Epithelial cell of proximal tubule (primary cell): ENCODE data around the gene LUZP1. TPM values are rescaled to one million over a fixed set of nuclear protein-coding genes. Genes with fewer than 3 reads are reported as not detected.

Experiments
- DNase-seq: peaks from one replicate; pipeline ENCODE4 v3.0.0-alpha.2; 2011; ENCODE audit warnings: low read depth
- H3K4me3 ChIP-seq: 2 replicates; pipeline ENCODE4 v1.5.1; 2011; ENCODE audit warnings: low read depth, mild to moderate bottlenecking, low read length
- total RNA-seq: library from RNA; depleted of rRNA; stranded (reverse); fragments of >200 nt; gene quantifications from 2 replicates; pipeline ENCODE4 v1.2.3, GENCODE V29; 2015
- TF ChIP-seq, protein P1 (sequence below): conservative IDR thresholded peaks from 2 replicates; pipeline ENCODE4 v1.5.1; 2012; ENCODE audit warnings: low read depth, mild to moderate bottlenecking, low read length

Gene LUZP1
- total RNA-seq, 1 donor from 2014 or later, result 17.6 TPM

DNA sequence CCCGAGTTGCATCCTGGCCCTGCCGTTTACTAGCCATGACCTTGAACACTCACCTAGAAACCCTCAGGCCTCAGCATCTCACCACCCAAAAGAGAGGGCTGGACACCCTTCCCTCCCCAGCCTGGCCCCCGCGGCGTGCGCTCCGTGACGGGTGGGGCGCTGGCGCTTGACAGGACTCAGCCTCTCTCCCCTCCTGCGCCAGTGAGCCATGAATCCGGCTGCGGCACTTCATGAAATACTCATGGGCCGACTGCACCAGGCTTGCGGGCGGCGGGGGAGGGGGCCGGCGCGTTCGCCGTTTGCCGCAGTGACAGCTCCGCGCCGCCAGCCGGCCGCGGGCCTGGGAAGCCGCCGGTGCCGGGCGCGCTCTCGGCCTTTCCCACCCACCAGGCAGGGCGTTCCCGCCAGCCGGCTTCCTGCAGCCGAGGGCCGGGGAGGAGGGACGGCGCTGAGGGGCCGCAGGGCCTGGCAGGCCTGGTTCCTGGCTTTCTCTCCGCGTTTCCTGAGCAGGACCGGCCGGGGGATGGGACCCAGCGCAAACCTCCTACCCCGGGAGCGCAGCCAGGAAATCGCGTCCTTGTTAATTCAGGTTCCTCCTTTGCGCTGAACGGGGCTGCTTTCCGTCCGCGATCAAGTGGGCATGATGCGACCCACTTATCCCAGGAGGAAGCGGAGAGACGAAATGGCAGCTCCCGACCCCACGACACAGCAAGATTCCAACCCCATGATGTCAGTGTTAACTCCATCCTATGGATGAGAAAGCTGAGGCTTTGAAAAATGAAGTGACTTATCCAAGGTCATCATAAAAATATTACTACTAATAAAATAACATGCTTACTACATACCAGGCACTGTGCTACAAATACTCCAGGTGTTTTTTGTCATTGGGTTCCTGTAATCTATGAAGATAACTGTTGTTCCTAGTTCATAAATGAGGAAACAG lies 9.1 kb upstream of the LUZP1 start:
- DNase-seq, result no peak
- peak overlapping the region; percentile 67 for H3K4me3 ChIP-seq
- TF ChIP-seq, protein P1, sequence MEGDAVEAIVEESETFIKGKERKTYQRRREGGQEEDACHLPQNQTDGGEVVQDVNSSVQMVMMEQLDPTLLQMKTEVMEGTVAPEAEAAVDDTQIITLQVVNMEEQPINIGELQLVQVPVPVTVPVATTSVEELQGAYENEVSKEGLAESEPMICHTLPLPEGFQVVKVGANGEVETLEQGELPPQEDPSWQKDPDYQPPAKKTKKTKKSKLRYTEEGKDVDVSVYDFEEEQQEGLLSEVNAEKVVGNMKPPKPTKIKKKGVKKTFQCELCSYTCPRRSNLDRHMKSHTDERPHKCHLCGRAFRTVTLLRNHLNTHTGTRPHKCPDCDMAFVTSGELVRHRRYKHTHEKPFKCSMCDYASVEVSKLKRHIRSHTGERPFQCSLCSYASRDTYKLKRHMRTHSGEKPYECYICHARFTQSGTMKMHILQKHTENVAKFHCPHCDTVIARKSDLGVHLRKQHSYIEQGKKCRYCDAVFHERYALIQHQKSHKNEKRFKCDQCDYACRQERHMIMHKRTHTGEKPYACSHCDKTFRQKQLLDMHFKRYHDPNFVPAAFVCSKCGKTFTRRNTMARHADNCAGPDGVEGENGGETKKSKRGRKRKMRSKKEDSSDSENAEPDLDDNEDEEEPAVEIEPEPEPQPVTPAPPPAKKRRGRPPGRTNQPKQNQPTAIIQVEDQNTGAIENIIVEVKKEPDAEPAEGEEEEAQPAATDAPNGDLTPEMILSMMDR, result no peak

DNA sequence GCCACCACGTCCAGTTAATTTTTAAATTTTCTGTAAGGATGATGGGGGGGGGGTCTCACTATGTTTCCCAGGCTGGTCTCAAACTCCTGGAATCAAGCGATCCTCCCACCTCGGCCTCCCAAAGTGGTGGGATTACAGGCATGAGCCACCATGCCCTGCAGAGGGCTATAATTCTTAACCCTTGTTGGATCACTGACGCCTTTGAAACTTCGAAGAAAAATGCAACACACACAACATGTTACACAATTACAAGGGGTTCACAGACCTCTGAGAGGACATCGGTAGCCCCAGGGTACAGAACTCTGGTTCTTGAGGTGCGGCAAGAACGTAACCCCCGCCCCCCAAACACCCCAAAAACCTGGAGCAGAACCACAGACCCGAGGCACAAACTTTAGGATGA lies 8.4 kb upstream of the LUZP1 start:
- TF ChIP-seq, protein P1, result no peak
- no peak for DNase-seq

DNA sequence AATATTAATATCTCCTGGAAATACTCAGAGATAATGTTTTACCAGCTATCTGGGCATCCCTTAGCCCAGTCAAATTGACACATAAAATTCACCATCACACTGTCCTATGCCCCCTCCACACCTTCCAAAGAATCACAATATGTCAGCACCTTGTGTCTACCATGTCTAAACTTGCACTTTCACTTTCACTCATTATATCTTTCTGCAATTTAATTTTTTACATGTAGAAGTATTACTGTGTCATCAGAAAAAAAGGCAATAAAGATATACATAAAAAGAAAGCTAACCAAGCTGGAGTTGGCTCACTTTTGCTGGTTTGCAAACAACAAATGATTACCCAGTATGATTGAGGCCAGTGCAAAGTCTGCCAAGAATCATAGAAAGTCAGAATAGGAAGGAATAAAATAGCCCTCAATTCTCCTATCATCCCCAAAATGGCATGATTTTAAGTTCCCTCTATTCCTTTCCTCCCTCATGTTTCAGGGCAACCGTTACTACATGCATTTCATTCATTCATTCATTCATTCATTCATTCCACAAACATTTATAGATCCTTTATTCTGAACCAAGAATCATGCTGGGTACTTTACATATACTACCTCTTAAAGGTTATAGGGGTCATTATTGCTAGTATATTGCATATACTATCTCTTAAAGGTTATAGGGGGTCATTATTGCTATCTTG lies 5.9 kb upstream of the LUZP1 start:
- TF ChIP-seq, protein P1, result no peak
- H3K4me3 ChIP-seq, result no peak overlapping the region
- DNase-seq, result no peak

More for the DNA sequence above, 8.4 kb upstream of the LUZP1 start:
- H3K4me3 ChIP-seq, result peak overlapping the region; percentile 67

DNA sequence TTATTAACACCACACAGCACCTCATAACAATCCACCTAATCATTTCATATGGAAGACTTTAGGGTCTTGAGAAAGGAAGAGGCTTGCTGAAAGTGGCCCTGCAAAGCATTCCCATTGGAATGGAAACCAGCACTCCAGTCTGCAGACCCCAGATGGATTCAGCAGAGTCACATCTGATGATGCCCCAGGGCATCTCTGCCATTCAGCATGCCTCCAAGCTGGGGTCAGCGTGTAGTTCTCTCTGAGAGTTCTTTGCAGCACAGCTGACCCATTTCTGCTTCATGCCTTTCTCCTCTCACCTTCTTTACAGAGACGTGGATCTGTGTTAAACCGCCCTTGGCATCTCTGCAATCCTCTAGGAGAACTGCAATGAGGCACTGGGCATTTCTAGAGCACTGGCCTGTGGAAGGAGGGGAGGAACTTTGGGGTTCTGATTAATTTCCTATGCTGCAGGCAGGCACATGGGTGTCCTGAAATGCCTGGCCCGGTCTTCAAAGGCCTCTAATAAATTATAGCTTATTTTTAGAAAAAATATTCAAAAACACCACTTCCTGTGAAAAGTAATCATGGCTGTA lies 2.6 kb upstream of the LUZP1 start:
- no peak overlapping the region for H3K4me3 ChIP-seq
- TF ChIP-seq, protein P1, result no peak
- no peak for DNase-seq

DNA sequence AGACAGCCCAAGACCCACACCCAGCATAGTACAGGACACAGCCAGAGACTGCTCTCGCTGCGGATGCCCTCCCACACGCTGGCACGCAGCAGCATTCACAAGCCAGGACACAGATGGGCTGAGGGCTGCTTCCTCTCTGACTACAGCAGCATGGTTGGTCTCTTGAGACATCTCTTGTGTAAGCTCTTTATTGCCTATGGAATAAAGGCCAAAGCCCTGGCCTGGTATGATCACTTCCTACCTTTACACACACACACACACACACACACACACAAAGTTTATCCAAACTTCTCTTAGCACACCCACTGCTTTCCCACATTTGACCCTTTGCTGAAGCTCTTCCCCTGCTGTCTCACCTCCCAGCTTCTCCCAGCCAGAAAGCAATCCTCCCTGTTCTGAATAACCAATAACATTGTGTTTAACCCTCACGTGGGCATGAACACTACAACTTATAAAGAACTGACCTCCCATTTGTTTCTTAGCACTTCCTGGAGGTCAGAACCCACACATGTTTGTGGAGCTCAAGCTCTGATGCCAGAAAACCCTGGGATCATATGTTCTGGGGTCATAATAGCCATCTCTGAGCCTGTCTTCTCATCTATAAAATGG lies 1.2 kb upstream of the LUZP1 start:
- DNase-seq, result no peak
- TF ChIP-seq, protein P1, result no peak
- no peak overlapping the region for H3K4me3 ChIP-seq

GRCh38 chr1:23169195-23169575 lies 529 bp upstream of the LUZP1 start:
- no peak for DNase-seq
- TF ChIP-seq, protein P1, result no peak
- H3K4me3 ChIP-seq, result peak overlapping the region; percentile 91
